T-helper 1 cell treated with Interleukin-12 subunit alpha and Interleukin-12 subunit beta and Interleukin-4 antibody, amounts not matched to agents 30 μg/mL and 1 μg/mL, for 36 hours (primary cell): ENCODE data around the gene NEUROD4.
A peak's percentile ranks its signal among the peaks of the same experiment; 100 is the strongest.

ENCODE experiments used
- H3K27ac Mint-ChIP-seq: one replicate; pipeline ENCODE4 v1.8.0; 2021; ENCODE audit warnings: mild to moderate bottlenecking, mixed read lengths
- H3K27me3 Mint-ChIP-seq: one replicate; pipeline ENCODE4 v1.8.0; 2021; ENCODE audit warnings: low read depth, mixed read lengths
- H3K36me3 Mint-ChIP-seq: one replicate; pipeline ENCODE4 v1.8.0; 2021; ENCODE audit warnings: low read depth, mixed read lengths
- H3K4me1 Mint-ChIP-seq: one replicate; pipeline ENCODE4 v1.8.0; 2021; ENCODE audit warnings: low read depth, mixed read lengths
- H3K4me3 Mint-ChIP-seq: one replicate; pipeline ENCODE4 v1.8.0; 2021; ENCODE audit warnings: mild to moderate bottlenecking, moderate library complexity, mixed read lengths
- H3K9me3 Mint-ChIP-seq: one replicate; pipeline ENCODE4 v1.8.0; 2021; ENCODE audit warnings: mixed read lengths

Gene NEUROD4

GRCh38 chr12:55025508-55025907 is 5.7 kb downstream of the NEUROD4 start:
- H3K27me3 Mint-ChIP-seq: peaks cover 47% of the 10 kb centered on the region
- H3K4me3 Mint-ChIP-seq: no peak overlapping the region
- H3K4me1 Mint-ChIP-seq: no peaks in the 10 kb centered on the region
- H3K27ac Mint-ChIP-seq: no peak overlapping the region
- no peaks in the 10 kb centered on the region for H3K9me3 Mint-ChIP-seq
- no peaks in the 10 kb centered on the region for H3K36me3 Mint-ChIP-seq

- H3K27ac Mint-ChIP-seq: no peak overlapping the region
- H3K9me3 Mint-ChIP-seq: no peaks in the 10 kb centered on the region
- H3K4me3 Mint-ChIP-seq: no peak overlapping the region
- H3K4me1 Mint-ChIP-seq: peaks cover 16% of the 10 kb centered on the region
- H3K36me3 Mint-ChIP-seq: peaks cover 3% of the 10 kb centered on the region
- peaks cover 32% of the 10 kb centered on the region for H3K27me3 Mint-ChIP-seq
Measured at GRCh38 chr12:55034218-55034617, 14.4 kb downstream of the NEUROD4 start.

- no peak overlapping the region for H3K27ac Mint-ChIP-seq
- no peaks in the 10 kb centered on the region for H3K9me3 Mint-ChIP-seq
- peak overlapping the region; percentile 30 for H3K4me3 Mint-ChIP-seq
- peaks cover 33% of the 10 kb centered on the region for H3K27me3 Mint-ChIP-seq
- H3K4me1 Mint-ChIP-seq: peaks cover 16% of the 10 kb centered on the region
- peaks cover 3% of the 10 kb centered on the region for H3K36me3 Mint-ChIP-seq
Measured at GRCh38 chr12:55036326-55037115, 16.7 kb downstream of the NEUROD4 start.

GRCh38 chr12:55037351-55037987 is 17.7 kb downstream of the NEUROD4 start:
- Mint-ChIP-seq H3K36me3 (peaks cover 3% of the 10 kb centered on the region), H3K4me1 (peaks cover 16% of the 10 kb centered on the region), H3K27ac (no peak overlapping the region), H3K27me3 (peaks cover 34% of the 10 kb centered on the region), H3K4me3 (no peak overlapping the region), H3K9me3 (no peaks in the 10 kb centered on the region)

- peaks cover 3% of the 10 kb centered on the region for H3K36me3 Mint-ChIP-seq
- no peak overlapping the region for H3K27ac Mint-ChIP-seq
- H3K4me1 Mint-ChIP-seq: peaks cover 16% of the 10 kb centered on the region
Measured at GRCh38 chr12:55039395-55040354, 19.9 kb downstream of the NEUROD4 start.

GRCh38 chr12:55041345-55042055 is 21.7 kb downstream of the NEUROD4 start:
- H3K4me3 Mint-ChIP-seq: no peak overlapping the region
- H3K36me3 Mint-ChIP-seq: no peaks in the 10 kb centered on the region
- H3K27ac Mint-ChIP-seq: no peak overlapping the region
- H3K9me3 Mint-ChIP-seq: no peaks in the 10 kb centered on the region
- H3K27me3 Mint-ChIP-seq: peaks cover 47% of the 10 kb centered on the region
- H3K4me1 Mint-ChIP-seq: peaks cover 6% of the 10 kb centered on the region

More at GRCh38 chr12:55039395-55040354, 19.9 kb downstream of the NEUROD4 start:
- peaks cover 47% of the 10 kb centered on the region for H3K27me3 Mint-ChIP-seq
- H3K9me3 Mint-ChIP-seq: no peaks in the 10 kb centered on the region
- H3K4me3 Mint-ChIP-seq: no peak overlapping the region

- H3K9me3 Mint-ChIP-seq: no peaks in the 10 kb centered on the region
- H3K4me3 Mint-ChIP-seq: no peak overlapping the region
- no peak overlapping the region for H3K27ac Mint-ChIP-seq
- no peaks in the 10 kb centered on the region for H3K36me3 Mint-ChIP-seq
- no peaks in the 10 kb centered on the region for H3K4me1 Mint-ChIP-seq
- H3K27me3 Mint-ChIP-seq: peaks cover 36% of the 10 kb centered on the region
Measured at GRCh38 chr12:55043542-55043941, 23.8 kb downstream of the NEUROD4 start.

GRCh38 chr12:55044135-55044534 is 24.4 kb downstream of the NEUROD4 start:
- peaks cover 30% of the 10 kb centered on the region for H3K27me3 Mint-ChIP-seq
- no peaks in the 10 kb centered on the region for H3K9me3 Mint-ChIP-seq
- H3K36me3 Mint-ChIP-seq: no peaks in the 10 kb centered on the region
- H3K4me1 Mint-ChIP-seq: no peaks in the 10 kb centered on the region
- no peak overlapping the region for H3K4me3 Mint-ChIP-seq
- H3K27ac Mint-ChIP-seq: no peak overlapping the region

GRCh38 chr12:55049676-55050075 is 29.9 kb downstream of the NEUROD4 start:
- peaks cover 11% of the 10 kb centered on the region for H3K27me3 Mint-ChIP-seq
- H3K9me3 Mint-ChIP-seq: no peaks in the 10 kb centered on the region
- H3K4me1 Mint-ChIP-seq: no peaks in the 10 kb centered on the region
- no peak overlapping the region for H3K27ac Mint-ChIP-seq
- no peak overlapping the region for H3K4me3 Mint-ChIP-seq
- no peaks in the 10 kb centered on the region for H3K36me3 Mint-ChIP-seq

GRCh38 chr12:55051197-55051947 is 31.6 kb downstream of the NEUROD4 start:
- peaks cover 19% of the 10 kb centered on the region for H3K27me3 Mint-ChIP-seq
- H3K27ac Mint-ChIP-seq: no peak overlapping the region
- no peaks in the 10 kb centered on the region for H3K4me1 Mint-ChIP-seq
- no peak overlapping the region for H3K4me3 Mint-ChIP-seq
- no peaks in the 10 kb centered on the region for H3K36me3 Mint-ChIP-seq
- H3K9me3 Mint-ChIP-seq: no peaks in the 10 kb centered on the region

GRCh38 chr12:55057481-55057880 is 37.7 kb downstream of the NEUROD4 start:
- H3K9me3 Mint-ChIP-seq: no peaks in the 10 kb centered on the region
- no peak overlapping the region for H3K27ac Mint-ChIP-seq
- H3K36me3 Mint-ChIP-seq: no peaks in the 10 kb centered on the region
- H3K4me3 Mint-ChIP-seq: no peak overlapping the region
- peaks cover 8% of the 10 kb centered on the region for H3K4me1 Mint-ChIP-seq
- H3K27me3 Mint-ChIP-seq: peaks cover 20% of the 10 kb centered on the region

- Mint-ChIP-seq H3K4me3 (no peak overlapping the region), H3K36me3 (no peaks in the 10 kb centered on the region), H3K4me1 (peaks cover 8% of the 10 kb centered on the region), H3K27ac (no peak overlapping the region), H3K9me3 (no peaks in the 10 kb centered on the region), H3K27me3 (peaks cover 20% of the 10 kb centered on the region)
Measured at GRCh38 chr12:55058082-55058481, 38.3 kb downstream of the NEUROD4 start.

GRCh38 chr12:55058776-55059175 is 39.0 kb downstream of the NEUROD4 start:
- H3K36me3 Mint-ChIP-seq: no peaks in the 10 kb centered on the region
- H3K27me3 Mint-ChIP-seq: peaks cover 17% of the 10 kb centered on the region
- H3K9me3 Mint-ChIP-seq: no peaks in the 10 kb centered on the region

More at GRCh38 chr12:55058776-55059175, 39.0 kb downstream of the NEUROD4 start:
- Mint-ChIP-seq H3K4me3 (no peak overlapping the region), H3K4me1 (peaks cover 8% of the 10 kb centered on the region), H3K27ac (no peak overlapping the region)
